ENCODE results near the gene PLCB4. TPM values are rescaled to one million over a fixed set of nuclear protein-coding genes. Genes with fewer than 3 reads are reported as not detected.

PLCB4 gene
- total RNA-seq, 2 experiments from 2014 or later, result 0.06 TPM; not detected in 1

- ATAC-seq (ENCODE audit: poor library complexity) (no peak), DNase-seq (no peak)
- TF ChIP-seq CTCF (IDR thresholded peaks at IDR 0.05), result no peak
- CTCF ChIA-PET, result no interaction called here
- Histone ChIP-seq H3K4me1 (ENCODE audit: insufficient read depth, low read length) (no peaks in the 10 kb centered on the region), H3K36me3 (ENCODE audit: insufficient read depth, low read length) (no peaks in the 10 kb centered on the region), H3K27ac (ENCODE audit: low read depth in 1 of 2, low read length in 2 of 2) (no peak overlapping the region), H3K4me3 (ENCODE audit: low read length) (no peak overlapping the region), H3K27me3 (ENCODE audit: control insufficient read depth in 1 of 2, insufficient read depth in 2 of 2, low read length in 2 of 2) (no peaks in the 10 kb centered on the region), H3K9me3 (ENCODE audit: control insufficient read depth in 1 of 2, insufficient read depth in 1 of 2, low read length in 2 of 2) (no peaks in the 10 kb centered on the region)
- H3K27ac Mint-ChIP-seq, result no peak overlapping the region
- POLR2A ChIA-PET, result no interaction called here
- H3K4me3 Mint-ChIP-seq, result no peak overlapping the region
- peaks cover 3% of the 10 kb centered on the region for H3K9me3 Mint-ChIP-seq
- no peaks in the 10 kb centered on the region for H3K4me1 Mint-ChIP-seq (ENCODE audit: low read depth)
- intact Hi-C loops (cut with DNase I, micrococcal nuclease), result no loop called here
- H3K27me3 Mint-ChIP-seq, result no peaks in the 10 kb centered on the region
- H3K36me3 Mint-ChIP-seq (ENCODE audit: low read depth), result no peaks in the 10 kb centered on the region
Observed at GRCh38 chr20:9076440-9076839, 7.6 kb downstream of the PLCB4 start.

- no peak for DNase-seq
- H3K4me1 ChIP-seq (ENCODE audit: insufficient read depth, low read length), result no peaks in the 10 kb centered on the region
- Mint-ChIP-seq H3K4me1 (ENCODE audit: low read depth) (no peaks in the 10 kb centered on the region), H3K36me3 (ENCODE audit: low read depth) (no peaks in the 10 kb centered on the region), H3K27me3 (no peaks in the 10 kb centered on the region), H3K4me3 (no peak overlapping the region), H3K9me3 (peaks cover 3% of the 10 kb centered on the region), H3K27ac (no peak overlapping the region)
- no peaks in the 10 kb centered on the region for H3K27me3 ChIP-seq (ENCODE audit: control insufficient read depth in 1 of 2, insufficient read depth in 2 of 2, low read length in 2 of 2)
- TF ChIP-seq CTCF (IDR thresholded peaks at IDR 0.05), result no peak
- H3K27ac ChIP-seq (ENCODE audit: low read depth in 1 of 2, low read length in 2 of 2), result no peak overlapping the region
- H3K36me3 ChIP-seq (ENCODE audit: insufficient read depth, low read length), result no peaks in the 10 kb centered on the region
- peaks cover 0 to 5% of the 10 kb centered on the region in 2 experiments for H3K9me3 ChIP-seq (ENCODE audit: control insufficient read depth in 1 of 2, insufficient read depth in 1 of 2, low read length in 2 of 2)
- CTCF ChIA-PET, result no interaction called here
- H3K4me3 ChIP-seq (ENCODE audit: low read length), result no peak overlapping the region
- POLR2A ChIA-PET, result no interaction called here
- intact Hi-C loops (cut with DNase I, micrococcal nuclease), result no loop called here
- ATAC-seq (ENCODE audit: poor library complexity), result no peak
Observed at GRCh38 chr20:9078826-9079731, 10.2 kb downstream of the PLCB4 start.

GRCh38 chr20:9081423-9081966 lies 12.6 kb downstream of the PLCB4 start:
- Mint-ChIP-seq H3K4me3 (no peak overlapping the region), H3K36me3 (ENCODE audit: low read depth) (no peaks in the 10 kb centered on the region), H3K4me1 (ENCODE audit: low read depth) (no peaks in the 10 kb centered on the region), H3K9me3 (peaks cover 3% of the 10 kb centered on the region), H3K27ac (no peak overlapping the region), H3K27me3 (no peaks in the 10 kb centered on the region)
- no peak overlapping the region for H3K4me3 ChIP-seq (ENCODE audit: low read length)
- no peaks in the 10 kb centered on the region for H3K27me3 ChIP-seq (ENCODE audit: control insufficient read depth in 1 of 2, insufficient read depth in 2 of 2, low read length in 2 of 2)
- ChIA-PET POLR2A (no interaction called here), CTCF (no interaction called here)
- H3K36me3 ChIP-seq (ENCODE audit: insufficient read depth, low read length), result no peaks in the 10 kb centered on the region
- no peak for DNase-seq
- no peak for TF ChIP-seq CTCF (IDR thresholded peaks at IDR 0.05)
- H3K9me3 ChIP-seq (ENCODE audit: control insufficient read depth in 1 of 2, insufficient read depth in 1 of 2, low read length in 2 of 2), result peaks cover 0 to 5% of the 10 kb centered on the region in 2 experiments
- no peak overlapping the region for H3K27ac ChIP-seq (ENCODE audit: low read depth in 1 of 2, low read length in 2 of 2)
- ATAC-seq (ENCODE audit: poor library complexity), result no peak
- H3K4me1 ChIP-seq (ENCODE audit: insufficient read depth, low read length), result no peaks in the 10 kb centered on the region
- intact Hi-C loops (cut with DNase I, micrococcal nuclease), result no loop called here

All from CD4-positive, alpha-beta T cell (primary cell).